Neural crest cell (in vitro differentiated cells): ENCODE results near the gene PRKAR2B. TPM values are rescaled to one million over a fixed set of nuclear protein-coding genes. Genes with fewer than 3 reads are reported as not detected.

Experiments used
- DNase-seq: peaks from one replicate; pipeline ENCODE4 v3.0.0; 2021; ENCODE audit warnings: low read depth, mixed read lengths, low spot score
- H3K27ac Mint-ChIP-seq: one replicate; pipeline ENCODE4 v1.8.0; 2021; ENCODE audit warnings: mild to moderate bottlenecking, mixed read lengths; ENCODE audit not compliant: unreplicated experiment
- H3K27me3 Mint-ChIP-seq: 2 replicates; pipeline ENCODE4 v1.8.0; 2021; ENCODE audit warnings: low read depth, mild to moderate bottlenecking, mixed read lengths
- H3K36me3 Mint-ChIP-seq: 2 replicates; pipeline ENCODE4 v1.8.0; 2021; ENCODE audit warnings: low read depth, mild to moderate bottlenecking, mixed read lengths
- H3K4me1 Mint-ChIP-seq: 2 replicates; pipeline ENCODE4 v1.8.0; 2021; ENCODE audit warnings: mixed read lengths
- H3K4me3 Mint-ChIP-seq: one replicate; pipeline ENCODE4 v1.8.0; 2021; ENCODE audit warnings: mild to moderate bottlenecking, mixed read lengths
- H3K9me3 Mint-ChIP-seq: 2 replicates; pipeline ENCODE4 v1.8.0; 2021; ENCODE audit warnings: mixed read lengths
- long read RNA-seq: library from polyadenylated mRNA; unstranded; transcript quantifications from one replicate; pipeline ENCODE4 v2.0.0, GENCODE V29; 2020
- total RNA-seq: library from RNA; stranded (reverse); gene quantifications from 2 replicates; pipeline ENCODE4 v1.2.1, GENCODE V29; 2021
- TF ChIP-seq, protein P1 (sequence below): fragments of 200-600 bp; sonication (generic); conservative IDR thresholded peaks from 2 replicates; pipeline ENCODE4 v1.5.0; 2021; ENCODE audit warnings: antibody characterized with exemption, mild to moderate bottlenecking

The PRKAR2B gene
- 14.2 and 14.4 TPM in 2 replicates for total RNA-seq
- long read RNA-seq, partial matches to known transcripts, result 0 of 3 reads
- long read RNA-seq, other reads (novel, unspliced or antisense), result 2 of 3 reads

DNA sequence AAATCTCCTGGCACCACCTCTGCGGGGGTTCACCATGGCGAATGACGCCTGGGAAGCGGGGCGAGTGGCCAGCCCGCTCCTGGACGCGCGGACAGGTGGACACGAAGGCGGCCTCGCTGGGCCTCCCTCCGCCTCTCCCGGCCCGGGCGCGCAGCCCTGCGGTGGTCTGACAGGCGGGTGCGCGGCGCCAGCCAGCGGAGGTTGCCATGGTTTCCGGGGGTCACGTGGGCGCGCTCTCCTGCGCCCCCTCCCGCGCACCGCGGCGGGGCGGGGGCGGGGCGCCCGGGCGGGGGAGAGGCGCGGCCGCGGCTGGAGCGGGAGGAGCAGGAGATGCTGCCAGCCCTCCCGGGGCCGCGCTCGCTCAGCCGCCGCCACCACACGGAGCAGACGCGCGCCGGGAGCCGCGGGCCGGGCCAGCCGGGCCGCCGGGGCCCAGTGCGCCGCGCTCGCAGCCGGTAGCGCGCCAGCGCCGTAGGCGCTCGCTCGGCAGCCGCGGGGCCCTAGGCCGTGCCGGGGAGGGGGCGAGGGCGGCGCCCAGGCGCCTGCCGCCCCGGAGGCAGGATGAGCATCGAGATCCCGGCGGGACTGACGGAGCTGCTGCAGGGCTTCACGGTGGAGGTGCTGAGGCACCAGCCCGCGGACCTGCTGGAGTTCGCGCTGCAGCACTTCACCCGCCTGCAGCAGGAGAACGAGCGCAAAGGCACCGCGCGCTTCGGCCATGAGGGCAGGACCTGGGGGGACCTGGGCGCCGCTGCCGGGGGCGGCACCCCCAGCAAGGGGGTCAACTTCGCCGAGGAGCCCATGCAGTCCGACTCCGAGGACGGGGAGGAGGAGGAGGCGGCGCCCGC lies at the start of gene PRKAR2B:
PRKAR2B (plus strand) TSS at position 359 of the 848 bp plus-strand sequence; CDS start at position 562, 203 bp downstream.
- TF ChIP-seq, protein P1, sequence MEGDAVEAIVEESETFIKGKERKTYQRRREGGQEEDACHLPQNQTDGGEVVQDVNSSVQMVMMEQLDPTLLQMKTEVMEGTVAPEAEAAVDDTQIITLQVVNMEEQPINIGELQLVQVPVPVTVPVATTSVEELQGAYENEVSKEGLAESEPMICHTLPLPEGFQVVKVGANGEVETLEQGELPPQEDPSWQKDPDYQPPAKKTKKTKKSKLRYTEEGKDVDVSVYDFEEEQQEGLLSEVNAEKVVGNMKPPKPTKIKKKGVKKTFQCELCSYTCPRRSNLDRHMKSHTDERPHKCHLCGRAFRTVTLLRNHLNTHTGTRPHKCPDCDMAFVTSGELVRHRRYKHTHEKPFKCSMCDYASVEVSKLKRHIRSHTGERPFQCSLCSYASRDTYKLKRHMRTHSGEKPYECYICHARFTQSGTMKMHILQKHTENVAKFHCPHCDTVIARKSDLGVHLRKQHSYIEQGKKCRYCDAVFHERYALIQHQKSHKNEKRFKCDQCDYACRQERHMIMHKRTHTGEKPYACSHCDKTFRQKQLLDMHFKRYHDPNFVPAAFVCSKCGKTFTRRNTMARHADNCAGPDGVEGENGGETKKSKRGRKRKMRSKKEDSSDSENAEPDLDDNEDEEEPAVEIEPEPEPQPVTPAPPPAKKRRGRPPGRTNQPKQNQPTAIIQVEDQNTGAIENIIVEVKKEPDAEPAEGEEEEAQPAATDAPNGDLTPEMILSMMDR, result peak; percentile 21
- Mint-ChIP-seq H3K4me1 (peaks cover 25% of the 10 kb centered on the region), H3K27me3 (no peaks in the 10 kb centered on the region), H3K4me3 (peak within 1 kb of the TSS; percentile 97), H3K36me3 (peaks cover 2% of the 10 kb centered on the region), H3K27ac (peak within 1 kb of the TSS; percentile 23), H3K9me3 (no peaks in the 10 kb centered on the region)
- DNase-seq, result peak; percentile 75

DNA sequence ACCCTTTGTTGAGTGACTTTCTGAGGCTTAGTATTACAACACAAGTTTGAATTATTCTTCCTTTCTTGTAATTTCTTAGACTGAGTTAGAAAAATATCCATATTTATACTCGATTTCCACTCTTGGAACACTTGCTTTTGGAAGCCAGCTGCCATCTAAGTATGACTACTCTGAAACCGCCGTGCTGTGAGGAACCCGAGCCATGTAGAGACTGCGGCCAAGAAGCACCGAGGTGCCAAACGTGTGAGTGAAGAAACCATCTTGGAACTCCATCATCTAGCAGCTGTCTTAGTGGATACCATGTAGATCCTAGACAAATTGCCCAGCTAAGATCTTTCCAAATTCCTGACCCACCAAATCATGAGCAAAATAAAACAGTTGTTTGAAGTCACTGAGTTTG lies 49.7 kb upstream of the PRKAR2B start:
- no peak for DNase-seq
- no peaks in the 10 kb centered on the region for H3K27me3 Mint-ChIP-seq
- H3K4me3 Mint-ChIP-seq, result no peak overlapping the region
- TF ChIP-seq, protein P1, result no peak
- no peaks in the 10 kb centered on the region for H3K9me3 Mint-ChIP-seq
- H3K27ac Mint-ChIP-seq, result no peak overlapping the region
- H3K4me1 Mint-ChIP-seq, result no peaks in the 10 kb centered on the region
- H3K36me3 Mint-ChIP-seq, result no peaks in the 10 kb centered on the region

DNA sequence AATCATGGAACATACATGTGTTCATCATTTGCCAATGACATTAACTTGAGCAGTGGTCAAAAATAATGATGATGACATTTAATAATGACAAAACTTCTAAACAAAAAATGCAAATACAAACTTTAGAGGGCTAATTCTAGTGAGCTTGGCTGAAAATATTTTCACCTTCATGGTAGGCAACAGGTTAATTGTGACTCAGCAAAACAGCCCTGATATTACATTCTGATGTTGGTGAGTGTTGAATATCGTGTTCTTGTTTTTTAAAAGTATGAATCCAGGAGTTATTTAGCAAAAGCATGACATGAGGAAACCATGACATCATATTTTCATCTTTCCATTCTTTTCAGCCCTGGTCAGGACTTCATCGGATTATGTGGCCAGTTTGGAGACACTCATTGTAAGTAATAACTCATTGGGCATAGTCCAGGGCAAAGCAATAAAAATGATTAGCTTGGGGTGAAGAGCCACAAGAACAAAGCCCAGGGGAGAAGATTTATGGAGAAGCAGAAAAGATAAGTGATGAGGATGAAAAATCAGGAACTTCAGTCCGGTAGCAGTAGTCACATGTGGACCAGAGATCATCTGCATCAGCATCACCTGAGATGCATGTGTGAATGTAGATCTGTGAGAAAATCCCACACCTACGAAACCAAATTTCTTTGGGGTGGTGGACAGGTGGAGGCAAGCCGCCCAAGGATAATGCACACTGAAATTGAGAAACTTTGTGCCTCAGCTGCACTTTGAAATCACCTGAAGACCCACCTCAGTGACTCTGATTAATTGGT lies 46.8 kb upstream of the PRKAR2B start:
- H3K9me3 Mint-ChIP-seq, result no peaks in the 10 kb centered on the region
- H3K36me3 Mint-ChIP-seq, result no peaks in the 10 kb centered on the region
- no peak for DNase-seq
- no peaks in the 10 kb centered on the region for H3K27me3 Mint-ChIP-seq
- H3K4me1 Mint-ChIP-seq, result no peaks in the 10 kb centered on the region
- H3K27ac Mint-ChIP-seq, result no peak overlapping the region
- TF ChIP-seq, protein P1, result no peak
- no peak overlapping the region for H3K4me3 Mint-ChIP-seq

DNA sequence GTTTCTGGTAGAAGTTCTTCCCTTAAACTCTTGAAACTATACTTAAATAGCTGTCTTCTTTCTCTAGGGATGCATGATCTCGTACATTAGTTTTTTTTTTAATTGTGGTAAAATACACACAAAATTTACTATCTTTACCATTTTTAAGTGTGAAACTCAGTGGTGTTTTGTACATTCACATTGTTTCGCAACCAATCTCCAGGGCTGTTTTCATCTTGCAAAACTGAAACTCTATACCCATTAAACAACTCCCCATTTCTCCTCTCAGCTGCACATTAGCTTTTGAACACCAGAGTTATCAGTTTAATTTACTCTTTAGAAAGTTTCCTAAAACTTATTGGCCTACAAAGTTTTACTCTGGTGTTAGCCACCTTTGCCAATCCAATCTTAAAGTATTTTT lies 45.5 kb upstream of the PRKAR2B start:
- TF ChIP-seq, protein P1, result no peak
- no peak for DNase-seq
- no peaks in the 10 kb centered on the region for H3K4me1 Mint-ChIP-seq
- H3K27ac Mint-ChIP-seq, result no peak overlapping the region
- no peaks in the 10 kb centered on the region for H3K27me3 Mint-ChIP-seq
- no peak overlapping the region for H3K4me3 Mint-ChIP-seq
- H3K9me3 Mint-ChIP-seq, result no peaks in the 10 kb centered on the region
- H3K36me3 Mint-ChIP-seq, result no peaks in the 10 kb centered on the region

DNA sequence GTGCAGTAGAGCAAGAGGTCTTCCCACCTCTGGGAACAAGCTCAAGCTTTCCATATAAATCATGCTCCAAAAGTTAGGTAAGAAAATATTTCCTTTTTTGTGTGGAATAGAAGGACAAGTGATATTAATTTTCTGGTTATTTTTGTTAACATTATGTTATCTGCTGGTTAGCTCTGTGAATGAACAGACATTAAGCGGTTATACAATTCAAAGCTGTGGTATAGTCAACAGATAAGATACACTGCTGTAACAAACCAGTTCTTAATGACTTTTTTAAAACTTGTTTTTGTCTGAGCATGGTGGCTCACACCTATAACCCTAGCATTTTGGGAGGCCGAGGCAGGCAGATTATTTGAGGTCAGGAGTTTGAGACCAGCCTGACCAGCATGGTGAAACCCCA lies 43.0 kb upstream of the PRKAR2B start:
- no peak for DNase-seq
- no peaks in the 10 kb centered on the region for H3K27me3 Mint-ChIP-seq
- H3K27ac Mint-ChIP-seq, result no peak overlapping the region
- no peak overlapping the region for H3K4me3 Mint-ChIP-seq
- no peaks in the 10 kb centered on the region for H3K9me3 Mint-ChIP-seq
- H3K4me1 Mint-ChIP-seq, result no peaks in the 10 kb centered on the region
- H3K36me3 Mint-ChIP-seq, result no peaks in the 10 kb centered on the region
- TF ChIP-seq, protein P1, result no peak
